Measurements from ENCODE around the gene NRG3.
"Not testable (repeated sequence)": the region's sequence is repeated elsewhere in the genome, so short reads cannot be mapped to it uniquely, and the experiment has no call there.

Gene NRG3

GRCh38 chr10:82581940-82582339 is 706.9 kb downstream of the NRG3 start:
- DNase-seq (ENCODE audit: low spot score) = no peak

- no peak for DNase-seq (ENCODE audit: low spot score)
These were observed 716.4 kb downstream of the NRG3 start for GRCh38 chr10:82591421-82591820.

GRCh38 chr10:82597840-82598239 is 722.8 kb downstream of the NRG3 start:
- no peak for DNase-seq (ENCODE audit: low spot score)

GRCh38 chr10:82609845-82610244 is 734.9 kb downstream of the NRG3 start:
- DNase-seq (ENCODE audit: low spot score) = no peak

- DNase-seq (ENCODE audit: low spot score) = no peak
These were observed 743.0 kb downstream of the NRG3 start for GRCh38 chr10:82618007-82618406.

- no peak for DNase-seq (ENCODE audit: low spot score)
These were observed 746.7 kb downstream of the NRG3 start for GRCh38 chr10:82621680-82622079.

GRCh38 chr10:82622479-82622878 is 747.5 kb downstream of the NRG3 start:
- no peak for DNase-seq (ENCODE audit: low spot score)

- DNase-seq (ENCODE audit: low spot score) = no peak
These were observed 750.7 kb downstream of the NRG3 start for GRCh38 chr10:82625512-82626189.

- no peak for DNase-seq (ENCODE audit: low spot score)
These were observed 753.4 kb downstream of the NRG3 start for GRCh38 chr10:82628373-82628772.

GRCh38 chr10:82643076-82643475 is 768.1 kb downstream of the NRG3 start:
- DNase-seq (ENCODE audit: low spot score) = no peak

- DNase-seq (ENCODE audit: low spot score) = no peak
These were observed 768.6 kb downstream of the NRG3 start for GRCh38 chr10:82643601-82644000.

- DNase-seq (ENCODE audit: low spot score) = no peak
These were observed 770.2 kb downstream of the NRG3 start for GRCh38 chr10:82645221-82645620.

GRCh38 chr10:82653244-82654155 is 778.5 kb downstream of the NRG3 start:
- DNase-seq (ENCODE audit: low spot score) = no peak

- peak; percentile 22 for DNase-seq (ENCODE audit: low spot score)
These were observed 785.2 kb downstream of the NRG3 start for GRCh38 chr10:82660205-82660604.

- DNase-seq (ENCODE audit: low spot score) = no peak
These were observed 786.0 kb downstream of the NRG3 start for GRCh38 chr10:82660986-82661385.

- no peak for DNase-seq (ENCODE audit: low spot score)
These were observed 786.7 kb downstream of the NRG3 start for GRCh38 chr10:82661701-82662100.

GRCh38 chr10:82668221-82668895 is 793.4 kb downstream of the NRG3 start:
- peak; percentile 21 for DNase-seq (ENCODE audit: low spot score)

- peak; percentile 2 for DNase-seq (ENCODE audit: low spot score)
These were observed 799.0 kb downstream of the NRG3 start for GRCh38 chr10:82674036-82674435.

GRCh38 chr10:82677932-82678331 is 802.9 kb downstream of the NRG3 start:
- DNase-seq (ENCODE audit: low spot score) = not testable (repeated sequence)

GRCh38 chr10:82678451-82678850 is 803.5 kb downstream of the NRG3 start:
- not testable (repeated sequence) for DNase-seq (ENCODE audit: low spot score)

- DNase-seq (ENCODE audit: low spot score) = no peak
These were observed 805.6 kb downstream of the NRG3 start for GRCh38 chr10:82680608-82681007.

- DNase-seq (ENCODE audit: low spot score) = no peak
These were observed 809.0 kb downstream of the NRG3 start for GRCh38 chr10:82683945-82684344.

GRCh38 chr10:82685087-82685486 is 810.1 kb downstream of the NRG3 start:
- DNase-seq (ENCODE audit: low spot score) = no peak

Data from COLO829 (cell line).